H1 (cell line): ENCODE results near the gene HOXA10. TPM values are rescaled to one million over a fixed set of nuclear protein-coding genes. Genes with fewer than 3 reads are reported as not detected.

Source experiments
- CBX5 ChIP-seq: fragments of 300-800, 300-1000 bp; sonication (generic); IDR thresholded peaks from 2 replicates; pipeline ENCODE4 v1.7.1; 2016; ENCODE audit warnings: antibody characterized with exemption, low read length, low read depth
- CBX8 ChIP-seq: fragments of 300-800, 300-1000 bp; sonication (generic); IDR thresholded peaks from 2 replicates; pipeline ENCODE4 v1.7.1; 2016; ENCODE audit warnings: low read depth, low read length, borderline replicate concordance
- CHD7 ChIP-seq: fragments of 300-600 bp; sonication (generic); IDR thresholded peaks from 2 replicates; pipeline ENCODE4 v1.7.1; 2012; ENCODE audit warnings: low read length, moderate library complexity, mild to moderate bottlenecking, inconsistent platforms; ENCODE audit not compliant: insufficient replicate concordance
- KDM4A ChIP-seq: IDR thresholded peaks from one replicate; pipeline ENCODE4 v1.7.1; 2012; ENCODE audit warnings: low read depth, mild to moderate bottlenecking, moderate library complexity, low read length, inconsistent platforms; ENCODE audit not compliant: severe bottlenecking
- KDM5A ChIP-seq: fragments of 200-600 bp; IDR thresholded peaks from 2 replicates; pipeline ENCODE4 v1.7.1; 2012; ENCODE audit warnings: mild to moderate bottlenecking, low read length, inconsistent platforms, mixed read lengths
- RBBP5 ChIP-seq: IDR thresholded peaks from 2 replicates; pipeline ENCODE4 v1.7.1; 2012; ENCODE audit warnings: low read depth, mild to moderate bottlenecking, inconsistent platforms, low read length, moderate library complexity, borderline replicate concordance
- RFX5 ChIP-seq: IDR thresholded peaks from 2 replicates; pipeline ENCODE4 v1.6.1; 2011; ENCODE audit warnings: low read depth, low read length, improper control_type of control experiment, borderline replicate concordance
- SP2 ChIP-seq: IDR thresholded peaks from 2 replicates; pipeline ENCODE4 v1.6.1; 2012; ENCODE audit warnings: mild to moderate bottlenecking, low read length, inconsistent platforms
- SRF ChIP-seq: IDR thresholded peaks from 2 replicates; pipeline ENCODE4 v1.6.1; 2011; ENCODE audit warnings: mild to moderate bottlenecking, low read depth, low read length, moderate library complexity
- TAF1 ChIP-seq: IDR thresholded peaks from 2 replicates; pipeline ENCODE4 v1.6.1; 2011; ENCODE audit warnings: mild to moderate bottlenecking, low read depth, low read length
- TCF12 ChIP-seq: IDR thresholded peaks from 2 replicates; pipeline ENCODE4 v1.6.1; 2011; ENCODE audit warnings: low read depth, mild to moderate bottlenecking, low read length
- polyA plus RNA-seq, 7 experiments: library from polyadenylated mRNA; depleted of rRNA in 3 of 7; stranded (reverse) in 5 of 7; unstranded in 2 of 7; fragments of >200 nt in 5 of 7; fragments of 200-250 nt in 2 of 7; gene quantifications; 1 replicate in 5 of 7; 2 replicates in 1 of 7; 4 replicates in 1 of 7; pipeline versions ENCODE4 v1.2.1 to v1.2.3, GENCODE V29; 2011 to 2013; ENCODE audit warnings: missing spikeins in 2 of 7, mixed read lengths in 2 of 7
- total RNA-seq: library from RNA; stranded (reverse); fragmentation: NEBNext Ultra II Directional; extraction: Animal tissue kit (Norgen Biotek cat#: 25700); gene quantifications from 2 replicates; pipeline ENCODE4 v1.2.1, GENCODE V29; 2021

Gene HOXA10
- total and polyA plus RNA-seq, 2 of the 8 experiments (the other 6 are each of a cell fraction or from before 2014, with no cell fraction given): not detected

GRCh38 chr7:27124096-27124901, 49.8 kb downstream of the HOXA10 start (continued):
- no peak for TF ChIP-seq CHD7
- no peak for TF ChIP-seq TAF1
- TF ChIP-seq SP2: no peak
- no peak for TF ChIP-seq CBX5
- no peak for TF ChIP-seq RFX5
- TF ChIP-seq CBX8: peak; percentile 97; the same call in 1 of the 2 replicates
- TF ChIP-seq KDM5A: no peak
- no peak for TF ChIP-seq TCF12
- TF ChIP-seq KDM4A: no peak
- TF ChIP-seq SRF: no peak
- TF ChIP-seq RBBP5: no peak
